ENCODE results near the gene LPAR6. TPM values are rescaled to one million over a fixed set of nuclear protein-coding genes. Genes with fewer than 3 reads are reported as not detected.
"Not testable (repeated sequence)": the region's sequence is repeated elsewhere in the genome, so short reads cannot be mapped to it uniquely, and the experiment has no call there.

LPAR6 gene
- total RNA-seq = 45.1 TPM
- 29.3 TPM for polyA plus RNA-seq (ENCODE audit: insufficient read depth, low read depth, low replicate concordance)
- long read RNA-seq, donor 1, partial matches to known transcripts = 0 of 3 reads
- long read RNA-seq, donor 1, other reads (novel, unspliced or antisense) = 0 of 3 reads
- long read RNA-seq, donor 2, partial matches to known transcripts = 0 of 3 reads
- long read RNA-seq, donor 2, other reads (novel, unspliced or antisense) = 0 of 3 reads
- long read RNA-seq, donor 3 = 0 reads
- long read RNA-seq, donor 4, partial matches to known transcripts = 7 of 7 reads
- long read RNA-seq, donor 4, other reads (novel, unspliced or antisense) = 0 of 7 reads
- long read RNA-seq, donor 5 = 0 reads
- long read RNA-seq, donor 6, partial matches to known transcripts = 0 of 1 reads
- long read RNA-seq, donor 6, other reads (novel, unspliced or antisense) = 0 of 1 reads
- long read RNA-seq, donor 7, partial matches to known transcripts = 0 of 42 reads
- long read RNA-seq, donor 7, other reads (novel, unspliced or antisense) = 41 of 42 reads
- long read RNA-seq, donor 8, partial matches to known transcripts = 35 of 36 reads
- long read RNA-seq, donor 8, other reads (novel, unspliced or antisense) = 0 of 36 reads
- long read RNA-seq, donor 9 = 0 reads
- long read RNA-seq, donor 10, partial matches to known transcripts = 0 of 1 reads
- long read RNA-seq, donor 10, other reads (novel, unspliced or antisense) = 0 of 1 reads

- intact Hi-C loops (cut with DNase I) = no loop called here
- peak within 1 kb of the TSS; percentile 87 to 97 (median 89) for H3K4me3 ChIP-seq (ENCODE audit: low read length in 3 of 3)
- no peaks in the 10 kb centered on the region for H3K27me3 ChIP-seq (ENCODE audit: control insufficient read depth, insufficient read depth, low read length)
- no peak for TF ChIP-seq CTCF (IDR thresholded peaks at IDR 0.05; ENCODE audit: borderline replicate concordance, extremely low read depth, insufficient read depth)
- no peaks in the 10 kb centered on the region for H3K36me3 ChIP-seq (ENCODE audit: control insufficient read depth in 2 of 3, insufficient read depth in 3 of 3, low read length in 3 of 3)
- FAIRE-seq (peak; percentile 83), DNase-seq (peak in 3 of 5 donors; percentile 32 to 89 (median 81))
- H3K9ac ChIP-seq (ENCODE audit: low read length in 3 of 3) = peak within 1 kb of the TSS; percentile 78 to 89 (median 82)
- H3K27ac ChIP-seq (ENCODE audit: low read depth in 2 of 2, low read length in 2 of 2) = peak within 1 kb of the TSS; percentile 74 to 83
- peaks cover 0 to 3% (median 0%) of the 10 kb centered on the region in 3 donors for H3K4me1 ChIP-seq (ENCODE audit: control insufficient read depth in 2 of 3, insufficient read depth in 2 of 3, low read depth in 1 of 3, low read length in 3 of 3)
- no peaks in the 10 kb centered on the region for H3K9me3 ChIP-seq (ENCODE audit: control insufficient read depth in 2 of 3, insufficient read depth in 1 of 3, low read length in 3 of 3)
Measured at GRCh38 chr13:48412881-48413351, at the start of gene LPAR6. Gene LPAR6, minus strand, starts transcription at chr13:48413113. Its CDS starts 690 bp downstream, at chr13:48412423.

GRCh38 chr13:48457578-48458242, 44.8 kb upstream of the LPAR6 start:
- H3K27ac ChIP-seq (ENCODE audit: low read depth in 2 of 2, low read length in 2 of 2) = no peak overlapping the region
- DNase-seq (peak in 1 of 5 donors; percentile 56), FAIRE-seq (no peak)
- intact Hi-C loops (cut with DNase I) = no loop called here
- no peak for TF ChIP-seq CTCF (IDR thresholded peaks at IDR 0.05; ENCODE audit: borderline replicate concordance, extremely low read depth, insufficient read depth)
- H3K9me3 ChIP-seq (ENCODE audit: control insufficient read depth in 2 of 3, insufficient read depth in 1 of 3, low read length in 3 of 3) = no peaks in the 10 kb centered on the region
- H3K27me3 ChIP-seq (ENCODE audit: control insufficient read depth, insufficient read depth, low read length) = no peaks in the 10 kb centered on the region
- H3K9ac ChIP-seq (ENCODE audit: low read length in 3 of 3) = no peak overlapping the region
- no peaks in the 10 kb centered on the region for H3K4me1 ChIP-seq (ENCODE audit: control insufficient read depth in 2 of 3, insufficient read depth in 2 of 3, low read depth in 1 of 3, low read length in 3 of 3)
- H3K36me3 ChIP-seq (ENCODE audit: control insufficient read depth in 2 of 3, insufficient read depth in 3 of 3, low read length in 3 of 3) = peaks cover 0 to 13% (median 0%) of the 10 kb centered on the region in 3 donors
- H3K4me3 ChIP-seq (ENCODE audit: low read length in 3 of 3) = no peak overlapping the region

- H3K27ac ChIP-seq (ENCODE audit: low read depth in 2 of 2, low read length in 2 of 2) = no peak overlapping the region
- FAIRE-seq = no peak
- peaks cover 0 to 13% (median 0%) of the 10 kb centered on the region in 3 donors for H3K36me3 ChIP-seq (ENCODE audit: control insufficient read depth in 2 of 3, insufficient read depth in 3 of 3, low read length in 3 of 3)
- H3K9me3 ChIP-seq (ENCODE audit: control insufficient read depth in 2 of 3, insufficient read depth in 1 of 3, low read length in 3 of 3) = no peaks in the 10 kb centered on the region
- no peaks in the 10 kb centered on the region for H3K27me3 ChIP-seq (ENCODE audit: control insufficient read depth, insufficient read depth, low read length)
- DNase-seq = peak in 1 of 5 donors; percentile 58
- H3K4me3 ChIP-seq (ENCODE audit: low read length in 3 of 3) = no peak overlapping the region
- H3K9ac ChIP-seq (ENCODE audit: low read length in 3 of 3) = no peak overlapping the region
- intact Hi-C loops (cut with DNase I) = no loop called here
- H3K4me1 ChIP-seq (ENCODE audit: control insufficient read depth in 2 of 3, insufficient read depth in 2 of 3, low read depth in 1 of 3, low read length in 3 of 3) = no peaks in the 10 kb centered on the region
- no peak for TF ChIP-seq CTCF (IDR thresholded peaks at IDR 0.05; ENCODE audit: borderline replicate concordance, extremely low read depth, insufficient read depth)
Measured at GRCh38 chr13:48456546-48456945, 43.6 kb upstream of the LPAR6 start.

- H3K4me3 ChIP-seq (ENCODE audit: low read length in 3 of 3); H3K27ac ChIP-seq (ENCODE audit: low read depth in 2 of 2, low read length in 2 of 2); H3K4me1 ChIP-seq (ENCODE audit: control insufficient read depth in 2 of 3, insufficient read depth in 2 of 3, low read depth in 1 of 3, low read length in 3 of 3); FAIRE-seq; H3K36me3 ChIP-seq (ENCODE audit: control insufficient read depth in 2 of 3, insufficient read depth in 3 of 3, low read length in 3 of 3); H3K9ac ChIP-seq (ENCODE audit: low read length in 3 of 3); intact Hi-C loops (cut with DNase I); DNase-seq; H3K9me3 ChIP-seq (ENCODE audit: control insufficient read depth in 2 of 3, insufficient read depth in 1 of 3, low read length in 3 of 3); H3K27me3 ChIP-seq (ENCODE audit: control insufficient read depth, insufficient read depth, low read length): not testable (repeated sequence)
Measured at GRCh38 chr13:48451196-48451595, 38.3 kb upstream of the LPAR6 start.

Measured in kidney (tissue), 22 donors.